Fibroblast of gingiva (primary cell): ENCODE results near the gene ZMIZ1.
A peak's percentile ranks its signal among the peaks of the same experiment; 100 is the strongest.

Experiments
- DNase-seq: peaks from one replicate; pipeline ENCODE4 v3.0.0-alpha.2; 2011; ENCODE audit warnings: low read depth

ZMIZ1 gene

DNA sequence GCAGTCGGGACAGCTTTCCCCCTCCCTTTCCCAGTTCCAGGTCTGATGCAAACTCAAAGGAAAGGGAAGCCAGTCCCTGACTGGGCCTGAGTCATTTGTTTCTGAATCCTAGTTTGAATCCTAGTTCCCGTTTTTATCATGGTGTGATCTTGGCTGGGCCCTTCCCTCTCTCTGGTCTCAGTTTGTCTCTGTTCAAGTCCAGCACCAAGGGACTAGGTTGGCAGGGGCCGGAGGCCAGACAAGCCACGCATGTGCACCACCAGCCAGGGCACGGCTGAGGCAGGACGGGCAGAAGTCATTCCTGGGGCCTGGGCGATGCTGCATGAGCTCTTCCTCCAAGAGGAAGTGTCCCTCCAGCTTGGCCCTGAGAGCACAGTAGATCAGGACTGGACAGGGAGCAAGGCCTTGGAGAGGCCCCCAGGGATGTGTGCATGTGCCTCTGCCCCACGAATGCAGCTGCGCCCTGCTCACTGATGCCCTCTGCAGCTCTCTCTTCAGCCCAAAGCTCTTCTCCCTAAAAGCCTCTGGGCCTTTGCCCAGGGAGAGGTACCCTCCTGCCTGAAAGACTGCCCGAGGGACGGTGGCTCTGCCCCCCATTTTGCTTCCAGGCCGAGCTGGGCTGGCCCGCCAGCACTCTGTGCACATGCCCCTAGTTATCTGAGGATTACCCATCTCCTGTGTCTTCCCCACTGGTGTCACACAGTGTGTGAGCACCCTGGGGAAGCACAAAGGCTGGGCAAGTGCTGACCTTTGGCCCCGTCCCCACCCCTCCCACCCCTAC is 86.7 kb downstream of the ZMIZ1 start:
- DNase-seq: peak; percentile 34

DNA sequence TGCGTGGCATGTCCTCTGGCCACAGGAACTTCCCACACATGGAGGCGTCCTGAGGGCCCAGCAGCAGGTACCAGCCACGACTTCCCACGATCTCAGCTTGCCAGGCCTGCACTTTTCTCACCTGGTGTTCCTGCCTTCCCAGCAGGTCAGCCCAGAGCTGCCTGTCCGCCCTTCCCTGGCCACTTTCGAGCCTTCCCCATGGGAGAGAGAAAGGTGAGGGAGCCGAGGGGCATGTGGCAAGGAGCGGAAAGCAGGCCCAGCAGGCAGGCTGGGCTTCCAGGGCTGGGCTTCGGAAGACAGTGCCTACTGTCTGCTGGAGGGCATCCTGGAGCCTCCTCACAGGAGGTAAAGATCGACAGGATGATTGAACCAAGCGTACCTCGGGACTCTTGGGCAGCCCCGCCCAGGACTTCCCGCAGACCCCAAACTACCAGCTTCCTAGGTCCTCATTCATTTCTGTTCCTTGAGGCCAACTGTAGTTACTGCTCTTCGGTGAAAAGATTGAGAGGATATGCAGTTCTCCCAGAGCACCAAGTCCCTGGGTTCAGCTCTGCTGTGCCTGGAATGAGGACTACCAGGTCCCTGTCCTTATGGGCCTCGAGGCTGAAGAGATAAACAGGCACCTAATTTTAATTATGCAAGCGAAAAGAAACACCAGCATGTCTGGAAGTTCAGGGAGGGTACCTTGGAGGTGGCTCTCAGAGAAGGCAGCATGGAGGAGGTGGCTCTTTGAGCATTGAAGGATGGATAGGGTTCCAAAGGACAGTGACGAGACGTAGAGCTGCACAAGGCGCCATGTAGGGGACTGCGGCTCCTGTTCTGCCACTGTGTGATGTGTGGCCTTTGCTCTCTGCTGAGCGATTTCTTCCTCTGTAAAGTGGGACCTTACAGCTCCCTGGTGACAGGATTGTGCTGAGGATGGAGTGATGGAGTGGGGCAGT is 87.8 kb downstream of the ZMIZ1 start:
- DNase-seq: no peak

DNA sequence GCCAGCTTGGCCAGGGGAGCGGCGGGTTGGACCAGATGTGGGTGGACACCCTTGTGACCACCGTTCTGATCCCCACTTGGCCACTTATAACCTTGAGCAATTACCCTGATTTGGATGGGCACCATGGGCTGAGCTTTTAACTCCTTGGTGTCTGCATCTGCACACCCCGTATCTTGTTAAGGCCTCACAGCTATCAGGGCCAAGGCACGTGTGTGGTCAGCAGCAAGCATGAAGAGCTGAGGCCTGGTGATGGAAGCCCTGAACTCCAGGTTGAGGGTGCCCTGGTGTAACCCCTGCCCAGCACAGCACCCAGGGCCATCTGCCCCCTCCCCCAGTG is 89.2 kb downstream of the ZMIZ1 start:
- no peak for DNase-seq

DNA sequence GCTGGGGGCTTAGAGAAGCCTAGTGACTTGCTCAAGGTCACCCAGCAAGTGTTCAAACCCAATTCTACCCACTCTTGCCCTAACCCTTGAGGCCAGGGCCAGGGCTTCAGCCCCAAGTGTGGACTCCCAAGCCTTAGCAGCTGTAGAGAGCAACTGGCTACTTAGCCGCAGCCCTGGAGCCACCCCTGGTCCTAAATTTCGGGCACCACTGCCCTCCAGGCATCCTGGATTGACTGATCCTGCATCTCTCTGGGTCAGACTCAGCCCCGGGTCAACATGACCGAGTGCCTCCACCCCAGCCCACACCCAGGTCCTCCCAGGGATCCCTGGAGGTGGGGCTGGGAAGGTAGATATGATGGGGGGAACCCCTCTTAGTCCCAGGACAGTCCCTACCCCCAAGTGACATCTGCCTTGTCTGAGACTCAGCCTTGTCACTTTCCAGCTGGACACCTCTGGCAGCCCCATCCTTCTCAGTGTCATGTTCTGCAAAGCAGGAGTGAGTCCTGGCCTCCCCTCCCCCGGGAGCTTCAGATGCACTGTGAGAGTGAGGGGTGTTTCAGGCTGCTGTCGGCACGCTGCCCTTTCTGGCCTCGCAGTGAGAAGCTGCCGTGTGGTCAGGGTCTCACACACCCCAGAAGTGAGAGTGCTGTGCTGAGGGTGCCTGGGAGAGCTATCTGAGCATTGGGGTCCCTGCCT is 89.8 kb downstream of the ZMIZ1 start:
- DNase-seq: no peak

DNA sequence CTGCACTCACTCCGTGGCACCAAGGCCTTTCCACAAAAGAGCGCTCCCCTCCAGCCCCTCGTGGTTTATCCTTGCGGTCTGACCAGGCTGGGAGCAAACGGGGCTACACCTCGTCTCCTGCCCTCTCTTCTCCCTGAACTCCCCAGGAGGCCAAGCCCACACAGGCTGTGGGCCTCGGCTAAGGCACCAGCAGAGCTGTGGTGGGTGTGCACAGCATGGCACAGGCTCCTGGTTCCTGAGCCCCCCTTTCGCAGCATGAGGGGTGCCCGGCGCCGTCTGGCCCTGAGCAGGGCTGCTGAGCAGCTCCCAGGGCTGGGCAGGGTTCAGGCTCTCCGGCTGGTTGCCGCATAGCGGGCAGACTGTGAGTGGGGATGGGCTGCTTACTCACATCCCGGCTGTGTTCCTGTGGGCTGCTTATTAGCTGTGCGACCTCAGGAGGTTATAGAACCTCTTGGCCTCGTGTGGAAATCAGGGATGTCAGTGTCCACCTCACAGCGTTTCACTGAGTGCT is 90.4 kb downstream of the ZMIZ1 start:
- DNase-seq: peak; percentile 71

- DNase-seq: peak; percentile 40
Observed at GRCh38 chr10:79159785-79160184, 91.0 kb downstream of the ZMIZ1 start.

GRCh38 chr10:79160191-79160590 is 91.4 kb downstream of the ZMIZ1 start:
- DNase-seq: no peak

- no peak for DNase-seq
Observed at GRCh38 chr10:79161557-79161956, 92.8 kb downstream of the ZMIZ1 start.

GRCh38 chr10:79162022-79162421 is 93.3 kb downstream of the ZMIZ1 start:
- no peak for DNase-seq

DNA sequence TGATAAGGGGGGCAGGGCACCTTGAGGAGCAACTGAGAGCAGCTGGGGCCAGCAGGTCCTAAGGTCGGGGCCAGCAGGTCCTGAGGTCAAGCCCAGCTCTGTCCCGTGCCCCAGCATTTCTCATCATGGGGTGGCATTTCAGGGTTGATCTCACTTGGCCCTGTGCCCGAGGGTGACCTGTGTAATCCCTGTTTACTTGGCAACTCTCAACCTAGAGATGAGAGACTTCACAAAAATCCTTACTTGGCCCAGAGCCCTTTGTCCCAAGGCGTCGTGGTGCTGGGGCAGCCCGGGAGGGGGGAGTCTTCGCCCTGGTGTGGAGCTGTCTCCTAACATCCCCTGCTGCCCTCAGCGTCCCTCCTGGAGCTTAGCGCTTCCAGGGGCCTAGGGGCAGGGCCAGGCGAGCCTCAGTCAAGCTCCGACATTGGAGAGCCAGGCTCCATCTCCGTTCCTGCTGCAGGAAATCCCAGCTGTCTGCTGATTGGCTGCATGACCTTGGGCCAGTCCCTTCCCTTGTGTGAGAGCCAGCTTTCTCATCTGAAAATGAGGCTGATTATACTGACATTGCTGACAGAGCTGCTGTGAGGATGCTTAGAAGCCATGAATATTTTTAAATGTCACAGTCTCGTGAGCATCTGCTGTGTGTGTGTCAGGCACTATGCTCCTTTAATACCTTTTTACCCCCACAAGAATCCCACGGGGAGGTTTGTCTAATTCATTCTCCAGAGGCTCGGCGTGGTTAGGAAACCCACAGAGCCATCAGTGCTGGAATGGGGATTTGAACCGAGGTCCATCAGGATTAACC is 94.3 kb downstream of the ZMIZ1 start:
- DNase-seq: peak; percentile 52

- no peak for DNase-seq
Observed at GRCh38 chr10:79163666-79163975, 94.9 kb downstream of the ZMIZ1 start.

DNA sequence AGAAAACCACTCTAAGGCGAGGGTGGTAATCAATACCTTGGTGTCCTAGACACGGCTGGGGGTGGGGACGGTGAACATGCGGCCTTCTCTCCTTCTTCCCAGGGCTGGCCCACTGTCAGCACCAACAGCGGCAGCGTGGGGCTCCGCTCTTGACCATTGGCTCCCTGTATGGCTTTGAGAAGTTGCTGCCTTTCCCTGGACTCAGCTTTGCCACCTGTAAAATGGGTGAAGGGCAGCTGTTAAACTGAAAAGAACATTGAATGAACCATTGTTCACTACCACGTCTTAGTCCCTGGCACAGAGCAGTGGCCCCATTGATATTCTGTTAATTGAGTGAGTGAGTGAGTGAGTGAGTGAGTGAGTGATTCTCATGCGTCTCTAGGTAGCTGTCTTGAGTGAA is 95.3 kb downstream of the ZMIZ1 start:
- DNase-seq: no peak

DNA sequence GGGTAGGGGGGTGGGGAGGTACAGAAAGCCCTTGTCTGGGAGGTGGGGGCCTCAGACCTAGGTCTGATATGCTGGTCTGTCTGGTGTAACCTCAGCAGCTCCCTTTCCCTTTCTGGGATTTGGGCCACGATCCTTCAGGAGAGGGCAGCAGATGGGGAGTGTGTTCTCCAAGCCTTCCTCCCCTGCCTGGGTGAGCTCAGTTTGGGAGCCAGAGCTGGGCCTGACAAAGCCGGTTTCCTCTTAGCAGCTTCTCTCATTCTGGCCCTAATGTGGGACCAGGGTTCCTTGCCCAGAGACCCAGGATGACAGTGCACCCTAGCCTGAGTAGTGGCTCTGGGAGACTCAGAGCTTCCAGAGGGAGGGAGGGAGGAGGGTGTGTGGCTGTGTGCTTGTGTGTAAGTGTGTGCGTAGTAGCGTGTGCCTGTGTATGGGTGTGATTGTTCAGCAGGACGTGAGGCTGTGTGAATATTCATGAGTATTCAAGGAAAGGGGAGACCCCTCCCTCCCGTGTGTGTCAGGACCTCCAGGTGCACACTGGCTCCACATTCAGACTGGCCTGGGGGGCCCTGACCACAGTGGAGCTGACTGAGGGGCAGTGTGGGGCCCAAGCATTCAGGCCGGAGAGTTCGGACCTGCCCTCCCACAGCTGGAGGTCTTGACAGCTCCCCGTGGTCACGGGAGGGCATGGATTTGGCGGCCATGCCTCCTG is 96.5 kb downstream of the ZMIZ1 start:
- no peak for DNase-seq

DNA sequence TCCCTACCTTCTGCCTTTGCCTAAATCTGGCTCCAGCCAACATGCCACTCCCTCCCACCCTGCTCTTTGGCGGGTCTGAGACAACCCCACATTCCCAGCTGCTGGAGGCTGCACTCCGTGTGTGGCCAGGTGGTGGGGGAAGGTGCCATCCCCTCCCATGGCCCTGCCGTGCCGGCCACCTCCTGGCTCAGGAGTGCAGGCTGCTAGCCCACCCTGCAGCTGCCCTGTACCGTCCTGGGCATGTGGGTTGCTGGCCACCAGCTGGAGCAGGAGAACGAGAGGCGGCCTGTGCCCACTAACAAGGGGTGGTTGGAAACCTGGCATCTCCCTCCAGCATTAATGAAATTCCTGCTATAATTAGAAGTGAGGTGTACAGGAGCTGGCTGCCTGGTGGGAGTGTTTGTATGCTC is 97.6 kb downstream of the ZMIZ1 start:
- DNase-seq: no peak

GRCh38 chr10:79166741-79167140 is 98.0 kb downstream of the ZMIZ1 start:
- no peak for DNase-seq

DNA sequence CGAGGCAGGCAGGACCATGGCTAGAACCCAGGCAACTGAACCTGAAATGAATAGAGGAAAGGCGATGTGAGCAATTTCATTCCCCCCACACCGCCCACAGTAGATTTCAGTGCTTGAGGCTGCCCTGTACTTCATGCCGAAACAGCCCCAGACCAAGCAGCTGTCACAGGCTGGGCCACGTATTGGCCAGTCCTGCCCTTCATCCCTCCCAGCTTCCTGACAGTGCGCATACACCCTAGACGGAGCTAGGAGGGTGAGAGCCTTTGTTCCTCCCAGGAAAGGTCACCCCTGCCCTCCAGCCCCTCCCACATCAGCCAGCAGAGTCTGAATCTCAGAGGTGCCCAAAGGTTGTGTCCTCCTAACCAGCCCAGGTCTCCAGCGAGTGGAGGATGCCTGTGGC is 98.8 kb downstream of the ZMIZ1 start:
- DNase-seq: no peak

DNA sequence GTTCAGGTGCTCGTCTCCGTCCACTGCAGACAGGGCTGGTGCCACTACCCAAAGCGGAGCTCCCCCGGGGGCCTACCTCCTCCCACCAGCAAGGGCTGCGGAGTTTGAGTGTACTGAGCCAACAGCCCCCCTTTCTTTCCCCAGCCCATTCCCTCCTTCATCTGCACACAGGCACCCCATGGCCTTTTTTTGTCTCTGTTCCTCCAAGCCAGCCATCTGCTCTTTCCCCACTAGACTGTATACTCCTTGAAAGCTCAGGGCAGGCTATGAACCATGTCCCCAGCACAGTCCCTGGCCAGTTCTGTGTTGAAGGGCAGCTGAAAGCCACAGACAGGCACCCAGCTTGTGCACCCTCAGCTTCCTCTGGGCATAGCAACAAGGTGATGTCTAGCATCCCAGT is 99.4 kb downstream of the ZMIZ1 start:
- no peak for DNase-seq

- no peak for DNase-seq
Observed at GRCh38 chr10:79170226-79170752, 101.5 kb downstream of the ZMIZ1 start.

DNA sequence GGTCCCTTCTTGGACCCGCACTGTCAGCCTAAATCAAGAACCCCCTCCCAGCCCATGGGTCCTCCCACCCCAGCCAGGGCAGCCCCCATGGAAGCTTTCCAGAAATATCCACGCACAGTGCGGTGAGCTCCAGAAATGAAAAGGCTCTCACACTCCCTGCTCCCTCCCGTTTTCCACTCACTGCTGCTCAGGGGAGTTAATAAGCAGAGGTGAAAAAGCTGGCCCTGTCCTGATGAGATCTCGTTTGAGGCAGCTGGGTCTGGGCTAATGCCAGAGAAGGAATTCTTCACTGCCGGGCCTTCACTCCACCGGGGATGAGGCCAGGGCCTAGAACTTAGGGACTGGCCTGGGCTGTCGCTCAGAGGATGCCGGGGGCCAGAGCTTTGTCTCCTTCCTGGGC is 102.2 kb downstream of the ZMIZ1 start:
- no peak for DNase-seq

DNA sequence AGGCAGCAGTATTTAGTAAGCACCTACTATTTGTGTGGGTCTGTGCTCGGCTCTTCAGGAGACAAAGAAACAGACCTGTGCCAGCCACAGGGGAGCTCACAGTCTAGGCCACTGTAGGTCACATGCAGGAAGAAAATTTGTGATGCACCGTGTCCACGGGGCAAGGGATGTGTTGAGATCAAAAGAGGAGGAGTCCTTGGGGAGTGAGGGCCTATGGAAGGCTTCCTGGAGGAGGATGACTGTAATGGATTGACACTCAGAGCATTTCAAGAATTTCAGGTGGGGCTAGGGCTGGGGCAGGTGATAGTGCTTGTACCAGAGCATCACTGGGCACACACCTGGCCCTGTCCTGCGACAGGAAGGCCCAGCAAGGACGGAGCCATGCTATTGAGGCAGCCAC is 102.7 kb downstream of the ZMIZ1 start:
- no peak for DNase-seq

- no peak for DNase-seq
Observed at GRCh38 chr10:79172881-79173280, 104.1 kb downstream of the ZMIZ1 start.
